ENCODE data around the gene RNPS1. TPM values are rescaled to one million over a fixed set of nuclear protein-coding genes. Genes with fewer than 3 reads are reported as not detected.
"Not testable (repeated sequence)": the region's sequence is repeated elsewhere in the genome, so short reads cannot be mapped to it uniquely, and the experiment has no call there.

The RNPS1 gene
- polyA plus RNA-seq, 1 experiment, result 95.3 TPM

DNA sequence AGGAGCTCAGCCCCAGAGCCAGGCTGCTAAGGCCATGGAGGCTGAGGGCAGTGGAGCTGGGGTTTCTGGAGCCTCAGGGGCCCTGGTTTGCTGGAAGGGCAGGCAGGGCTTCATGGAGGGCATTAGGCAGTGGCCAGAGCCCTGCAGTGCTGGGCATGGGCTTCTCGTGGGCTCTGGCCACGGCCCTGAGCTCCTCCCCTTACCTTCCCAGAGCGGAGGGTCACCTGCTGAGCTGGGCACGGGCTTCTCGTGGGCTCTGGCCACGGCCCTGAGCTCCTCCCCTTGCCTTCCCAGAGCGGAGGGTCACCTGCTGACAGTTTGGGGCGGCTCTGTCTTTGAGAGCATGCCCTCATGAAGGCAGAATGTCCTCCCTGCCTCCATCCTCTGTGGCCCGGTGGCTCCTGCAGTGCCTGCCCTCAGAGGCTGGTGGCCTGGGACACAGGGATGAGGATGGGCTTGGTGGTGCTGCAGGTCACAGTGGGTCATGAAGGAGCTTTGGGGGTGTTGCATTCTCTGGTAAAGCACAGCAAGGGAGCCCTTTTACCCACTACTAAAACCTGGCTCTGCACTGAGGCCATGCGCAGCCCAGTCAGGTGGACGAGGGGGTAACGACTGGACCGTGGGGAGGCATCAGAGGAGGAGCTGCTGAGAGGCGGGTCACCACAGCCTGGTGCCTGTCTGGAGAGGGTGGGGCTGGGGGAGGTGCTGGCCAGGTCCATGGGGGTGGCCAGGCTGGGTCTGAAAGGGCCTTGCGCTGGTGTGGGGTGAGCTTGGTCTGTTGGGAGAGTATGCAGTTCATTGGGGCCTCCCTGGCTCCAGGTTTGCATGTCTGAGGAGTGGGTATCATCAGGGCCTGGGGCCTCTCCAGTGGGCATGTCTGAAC lies 2.9 kb upstream of the RNPS1 start:
- CTCF ChIA-PET, result no interaction called here

GRCh38 chr16:2270070-2270462 lies 2.1 kb upstream of the RNPS1 start:
- POLR2A ChIA-PET, result interaction anchor here (0.7 kb wide), 1 partner anchor 11 kb away, joined by 7 read pairs; no protein-coding TSS in a partner anchor
- Histone ChIP-seq H3K27ac (ENCODE audit: low read depth, low read length) (no peak overlapping the region), H3K4me3 (ENCODE audit: low read depth, low read length) (no peak overlapping the region), H3K9me3 (ENCODE audit: control insufficient read depth, insufficient read depth, low read length) (no peaks in the 10 kb centered on the region), H3K27me3 (ENCODE audit: control insufficient read depth, insufficient read depth, low read length) (no peaks in the 10 kb centered on the region)
- DNase-seq (ENCODE audit: low read depth, low spot score), result no peak
- CTCF ChIA-PET, result no interaction called here
- no peak for TF ChIP-seq CTCF (IDR thresholded peaks at IDR 0.05; ENCODE audit: low read depth, low read length)

More for the DNA sequence above, 2.9 kb upstream of the RNPS1 start:
- peaks cover 5% of the 10 kb centered on the region for H3K27me3 ChIP-seq (ENCODE audit: control insufficient read depth, insufficient read depth, low read length)
- POLR2A ChIA-PET, result interaction anchor here (0.7 kb wide), 1 partner anchor 10 kb away, joined by 7 read pairs; no protein-coding TSS in a partner anchor
- no peak for DNase-seq (ENCODE audit: low read depth, low spot score)
- H3K9me3 ChIP-seq (ENCODE audit: control insufficient read depth, insufficient read depth, low read length), result no peaks in the 10 kb centered on the region
- TF ChIP-seq CTCF (IDR thresholded peaks at IDR 0.05; ENCODE audit: low read depth, low read length), result no peak
- no peak overlapping the region for H3K4me3 ChIP-seq (ENCODE audit: low read depth, low read length)
- no peak overlapping the region for H3K27ac ChIP-seq (ENCODE audit: low read depth, low read length)

DNA sequence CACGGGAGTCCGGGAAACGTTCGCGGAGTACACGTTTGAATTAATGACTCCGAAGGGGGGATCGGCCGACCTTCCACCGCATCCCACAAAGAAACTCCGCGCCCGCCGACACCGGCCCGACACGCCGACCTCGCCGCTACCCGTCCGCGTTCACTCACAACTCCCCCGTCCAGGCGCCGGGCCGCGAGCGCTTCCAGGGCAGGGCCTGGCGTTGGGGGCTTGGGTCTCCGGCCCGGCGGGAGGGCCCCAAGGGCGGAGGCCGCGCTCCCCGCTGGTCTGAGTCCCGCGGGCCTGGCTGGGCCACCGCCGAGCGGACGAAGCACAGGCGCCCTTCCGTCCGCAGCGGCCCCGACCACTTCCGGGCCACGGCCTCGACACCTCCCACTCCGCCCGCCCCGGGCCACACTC lies 417 bp downstream of the RNPS1 start:
- peak overlapping the region; percentile 91 for H3K4me3 ChIP-seq (ENCODE audit: low read depth, low read length)
- H3K9me3 ChIP-seq (ENCODE audit: control insufficient read depth, insufficient read depth, low read length); DNase-seq (ENCODE audit: low read depth, low spot score); H3K27me3 ChIP-seq (ENCODE audit: control insufficient read depth, insufficient read depth, low read length); POLR2A ChIA-PET; CTCF ChIA-PET: not testable (repeated sequence)
- H3K27ac ChIP-seq (ENCODE audit: low read depth, low read length), result peak overlapping the region; percentile 95

DNA sequence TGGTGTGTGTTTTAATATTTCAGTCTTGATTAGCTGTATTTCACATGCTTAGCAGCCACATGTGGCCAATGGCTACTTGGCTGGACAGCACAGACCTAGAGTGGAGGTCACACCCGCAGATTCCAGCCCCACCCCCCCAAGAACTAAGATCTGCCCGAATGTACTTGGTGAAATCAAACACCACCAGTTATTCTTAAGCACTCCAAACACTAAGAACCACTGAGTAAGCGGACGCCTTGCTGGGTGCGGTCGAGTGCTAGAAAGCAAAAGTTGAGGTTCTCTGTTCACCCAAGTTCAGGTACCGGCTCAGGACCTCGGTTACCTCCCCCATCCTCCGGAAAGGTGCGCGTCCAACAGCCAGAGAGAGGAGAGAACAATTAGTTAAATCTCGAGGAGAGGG lies 1.0 kb downstream of the RNPS1 start:
- H3K27ac ChIP-seq (ENCODE audit: low read depth, low read length); H3K9me3 ChIP-seq (ENCODE audit: control insufficient read depth, insufficient read depth, low read length); H3K27me3 ChIP-seq (ENCODE audit: control insufficient read depth, insufficient read depth, low read length); POLR2A ChIA-PET; DNase-seq (ENCODE audit: low read depth, low spot score); CTCF ChIA-PET: not testable (repeated sequence)
- peak overlapping the region; percentile 91 for H3K4me3 ChIP-seq (ENCODE audit: low read depth, low read length)

DNA sequence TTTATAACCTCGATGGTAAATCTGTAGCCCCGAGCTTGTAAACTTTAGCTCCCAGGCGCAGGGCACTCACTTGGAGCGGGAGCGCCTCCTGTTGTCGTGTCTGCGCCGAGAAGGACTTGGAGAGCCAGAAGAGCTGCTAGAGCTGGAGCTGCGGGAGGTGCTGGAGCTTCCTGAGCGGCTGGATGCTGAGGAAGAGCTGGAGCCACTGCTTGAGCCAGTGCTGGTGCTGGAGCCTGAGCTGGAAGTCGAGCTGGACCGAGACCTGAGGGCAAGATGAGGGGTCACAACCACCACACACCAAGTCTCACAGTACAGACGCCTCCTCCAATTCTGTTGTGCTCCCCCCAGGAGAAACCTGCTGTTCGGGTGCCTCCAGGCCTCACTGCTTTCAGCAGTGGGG lies 4.9 kb downstream of the RNPS1 start:
- H3K27me3 ChIP-seq (ENCODE audit: control insufficient read depth, insufficient read depth, low read length); H3K27ac ChIP-seq (ENCODE audit: low read depth, low read length); H3K4me3 ChIP-seq (ENCODE audit: low read depth, low read length); H3K9me3 ChIP-seq (ENCODE audit: control insufficient read depth, insufficient read depth, low read length); DNase-seq (ENCODE audit: low read depth, low spot score); CTCF ChIA-PET: not testable (repeated sequence)
- POLR2A ChIA-PET, result interaction anchor here (1.1 to 1.6 kb wide), 2 partner anchors 9 to 12 kb away, joined by 3 to 6 read pairs; partner anchors contain the start of gene ECI1

GRCh38 chr16:2260250-2260649 lies 7.7 kb downstream of the RNPS1 start:
- Histone ChIP-seq H3K4me3 (ENCODE audit: low read depth, low read length) (no peak overlapping the region), H3K27ac (ENCODE audit: low read depth, low read length) (no peak overlapping the region), H3K27me3 (ENCODE audit: control insufficient read depth, insufficient read depth, low read length) (no peaks in the 10 kb centered on the region), H3K9me3 (ENCODE audit: control insufficient read depth, insufficient read depth, low read length) (no peaks in the 10 kb centered on the region)
- ChIA-PET CTCF (interaction anchor here (0.7 kb wide), 1 partner anchor 504 kb away, joined by 4 read pairs; no protein-coding TSS in a partner anchor), POLR2A (interaction anchor here (1.4 kb wide), 1 partner anchor 9 kb away, joined by 5 read pairs; the partner anchor contains the start of gene ECI1)
- DNase-seq (ENCODE audit: low read depth, low spot score), result no peak
- no peak for TF ChIP-seq CTCF (IDR thresholded peaks at IDR 0.05; ENCODE audit: low read depth, low read length)

DNA sequence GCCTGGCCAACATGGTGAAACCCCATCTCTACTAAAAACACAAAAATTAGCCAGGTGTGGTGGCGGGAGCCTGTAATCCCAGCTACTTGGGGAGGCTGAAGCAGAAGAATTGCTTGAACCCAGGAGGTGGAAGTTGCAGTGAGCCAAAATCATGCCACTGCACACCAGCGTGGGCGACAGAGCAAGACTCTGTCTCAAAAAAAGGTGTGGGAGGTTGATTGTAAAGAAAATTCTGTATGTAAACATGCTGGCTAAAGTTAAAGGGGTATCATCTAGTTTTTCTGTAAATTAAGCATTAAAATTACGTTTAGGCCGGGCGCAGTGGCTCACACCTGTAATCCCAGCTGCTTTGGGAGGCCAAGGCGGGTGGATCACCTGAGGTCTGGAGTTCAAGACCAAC lies 9.4 kb downstream of the RNPS1 start:
- DNase-seq (ENCODE audit: low read depth, low spot score); H3K27me3 ChIP-seq (ENCODE audit: control insufficient read depth, insufficient read depth, low read length); H3K27ac ChIP-seq (ENCODE audit: low read depth, low read length); POLR2A ChIA-PET; H3K4me3 ChIP-seq (ENCODE audit: low read depth, low read length); CTCF ChIA-PET; H3K9me3 ChIP-seq (ENCODE audit: control insufficient read depth, insufficient read depth, low read length): not testable (repeated sequence)
